Activated CD4-positive, alpha-beta T cell treated with anti-CD3 and anti-CD28 coated beads, Interleukin-2, Interleukin-4, amounts not matched to agents 100 ng/mL and 50 ng/mL, durations not matched to agents 16 hours and 8 hours (primary cell): ENCODE results near the gene UBAP1L.
A peak's percentile ranks its signal among the peaks of the same experiment; 100 is the strongest.
"Not testable (repeated sequence)": the region's sequence is repeated elsewhere in the genome, so short reads cannot be mapped to it uniquely, and the experiment has no call there.

Experiments
- DNase-seq: peaks from one replicate; pipeline ENCODE4 v3.0.0-alpha.2; 2020; ENCODE audit warnings: low spot score

Gene UBAP1L

DNA sequence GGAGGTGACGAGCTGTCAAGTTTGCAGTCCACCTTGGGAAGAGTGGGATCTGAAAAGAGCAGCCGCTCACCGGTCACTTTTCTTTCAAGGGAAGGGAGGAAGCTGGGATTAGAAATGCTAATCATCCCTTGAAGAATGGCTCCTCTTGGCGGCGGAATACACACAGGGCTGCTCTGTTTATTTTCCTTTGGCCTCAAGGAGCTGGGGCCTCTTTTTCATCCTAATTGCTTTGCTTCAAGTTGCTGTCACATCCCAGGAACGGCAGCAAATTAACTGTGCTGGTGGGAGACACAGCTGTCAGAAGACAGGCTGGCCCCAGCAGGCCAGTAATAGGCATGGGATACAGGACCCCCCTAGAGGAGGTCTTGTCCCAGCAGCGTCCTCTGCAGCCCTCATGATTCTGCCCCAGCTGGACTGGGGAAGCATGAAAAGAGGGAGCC lies 31.7 kb downstream of the UBAP1L start:
- no peak for DNase-seq

DNA sequence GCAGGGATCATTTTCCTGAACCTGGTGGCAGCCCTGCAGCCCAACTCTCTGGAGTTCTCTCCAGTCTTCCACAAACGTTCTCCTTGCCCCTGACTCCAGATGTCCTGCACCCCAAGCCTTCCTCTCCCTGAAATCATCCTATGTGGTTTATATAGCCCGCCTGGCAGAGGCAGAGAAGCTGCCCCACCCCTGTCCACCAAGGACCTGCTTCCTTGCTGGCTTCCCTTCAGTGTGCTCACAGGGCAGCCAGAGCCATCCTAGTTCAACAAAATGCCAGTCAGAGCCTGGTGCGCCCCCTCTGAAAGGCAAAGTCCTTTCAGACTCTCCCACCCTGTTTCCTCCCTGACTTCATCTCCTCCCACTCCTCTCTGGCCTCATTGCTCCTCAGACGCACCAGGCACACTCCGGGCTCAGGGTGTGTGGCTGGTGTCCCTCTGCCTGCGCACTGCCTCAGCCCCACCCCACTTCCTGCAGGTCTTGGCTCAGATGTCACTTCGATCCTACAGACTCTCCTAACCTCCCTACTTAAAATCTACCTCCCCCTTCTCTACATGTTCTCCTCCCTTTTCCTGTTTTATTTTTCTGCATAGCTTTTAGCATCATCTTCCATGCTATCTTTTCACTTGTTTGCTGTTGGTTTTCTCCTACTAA lies 32.6 kb downstream of the UBAP1L start:
- no peak for DNase-seq

DNA sequence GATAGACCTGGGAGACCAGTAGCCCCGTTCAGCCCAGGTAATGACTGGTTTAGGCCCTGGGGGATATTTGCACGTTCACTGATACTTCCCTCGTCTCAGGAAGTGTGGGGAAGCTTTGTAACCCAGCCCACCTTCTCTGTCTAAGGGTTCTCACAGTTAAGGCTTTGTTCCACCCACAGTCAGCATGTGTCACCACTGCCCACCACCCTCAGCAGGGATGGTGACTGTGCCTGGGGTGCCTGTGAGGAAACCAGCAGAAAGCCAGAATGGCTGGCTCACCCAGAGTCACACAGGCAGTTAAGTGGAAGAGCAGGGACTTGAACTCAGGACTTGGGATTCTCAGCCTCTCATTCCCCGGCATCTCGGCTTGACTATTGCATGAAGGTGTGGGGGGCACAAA lies 33.2 kb downstream of the UBAP1L start:
- no peak for DNase-seq

DNA sequence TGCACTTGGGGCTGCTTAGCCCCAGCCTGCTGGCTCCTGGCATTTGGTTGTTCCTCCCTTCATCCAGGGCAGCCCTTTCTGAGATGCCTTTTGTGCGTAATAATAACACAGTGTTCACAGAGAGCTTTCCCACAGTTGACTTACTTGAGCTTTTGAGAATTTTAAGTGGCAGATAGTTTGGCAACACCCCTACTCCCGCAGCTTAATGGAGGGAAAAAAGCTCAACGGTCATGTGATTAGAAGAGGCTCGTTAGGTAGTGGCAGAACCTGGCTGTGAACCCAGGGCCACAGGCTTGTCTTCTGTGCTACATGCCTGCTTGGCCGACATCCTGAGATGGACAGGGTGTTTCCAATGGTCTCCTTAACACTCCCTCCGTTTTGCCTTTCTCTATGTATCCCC lies 33.7 kb downstream of the UBAP1L start:
- no peak for DNase-seq

DNA sequence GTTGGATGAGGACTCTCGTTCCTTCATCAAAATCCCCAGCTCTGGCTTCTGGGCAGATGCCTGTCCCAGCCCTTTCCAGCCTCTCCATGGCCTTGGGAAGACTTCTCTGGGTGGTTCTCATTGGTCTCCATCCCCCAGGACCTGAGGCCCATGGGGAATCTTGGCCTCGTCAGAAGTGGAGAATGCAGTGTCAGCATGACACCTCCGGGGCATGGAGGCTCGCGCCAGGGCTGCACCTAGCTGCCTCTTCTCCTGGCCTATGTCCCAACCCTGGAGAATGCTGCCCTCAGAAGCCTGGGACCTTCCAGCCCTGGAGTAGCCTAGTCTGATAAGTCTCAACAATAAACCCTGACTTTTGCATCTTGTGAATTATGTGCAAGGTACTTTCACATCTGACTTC lies 35.4 kb downstream of the UBAP1L start:
- no peak for DNase-seq

DNA sequence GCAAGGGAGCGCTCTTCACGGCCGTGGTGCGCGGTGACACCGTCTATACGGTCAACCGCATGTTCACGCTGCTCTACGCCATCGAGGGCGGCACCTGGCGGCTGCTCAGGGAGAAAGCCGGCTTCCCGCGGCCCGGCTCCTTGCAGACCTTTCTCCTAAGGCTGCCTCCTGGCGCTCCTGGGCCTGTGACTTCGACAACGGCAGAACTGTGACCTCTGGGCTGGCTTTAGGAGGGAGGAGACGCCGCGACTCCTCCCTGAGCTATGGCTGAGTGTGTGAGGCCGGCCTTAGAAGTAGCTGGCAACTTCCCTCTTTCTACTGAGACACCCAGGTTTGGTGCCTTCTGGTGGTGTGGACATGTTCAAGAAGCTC lies 37.0 kb downstream of the UBAP1L start:
- DNase-seq: peak; percentile 42

DNA sequence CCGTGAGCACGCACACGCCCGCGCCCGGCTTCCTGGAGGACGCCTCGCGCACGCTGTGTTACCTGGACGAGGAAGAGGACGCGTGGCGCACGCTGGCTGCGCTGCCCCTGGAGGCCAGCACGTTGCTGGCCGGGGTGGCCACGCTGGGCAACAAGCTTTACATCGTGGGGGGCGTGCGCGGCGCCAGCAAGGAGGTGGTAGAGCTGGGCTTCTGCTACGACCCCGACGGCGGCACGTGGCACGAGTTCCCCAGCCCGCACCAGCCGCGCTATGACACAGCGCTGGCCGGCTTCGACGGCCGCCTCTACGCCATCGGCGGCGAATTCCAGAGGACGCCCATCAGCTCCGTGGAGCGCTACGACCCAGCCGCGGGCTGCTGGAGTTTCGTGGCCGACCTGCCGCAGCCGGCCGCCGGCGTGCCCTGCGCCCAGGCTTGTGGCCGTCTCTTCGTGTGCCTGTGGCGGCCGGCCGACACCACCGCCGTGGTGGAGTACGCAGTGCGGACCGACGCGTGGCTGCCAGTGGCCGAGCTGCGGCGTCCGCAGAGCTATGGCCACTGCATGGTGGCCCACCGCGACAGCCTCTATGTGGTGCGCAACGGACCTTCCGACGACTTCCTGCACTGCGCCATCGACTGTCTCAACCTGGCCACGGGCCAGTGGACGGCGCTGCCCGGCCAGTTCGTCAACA lies 37.6 kb downstream of the UBAP1L start:
- DNase-seq: no peak

DNA sequence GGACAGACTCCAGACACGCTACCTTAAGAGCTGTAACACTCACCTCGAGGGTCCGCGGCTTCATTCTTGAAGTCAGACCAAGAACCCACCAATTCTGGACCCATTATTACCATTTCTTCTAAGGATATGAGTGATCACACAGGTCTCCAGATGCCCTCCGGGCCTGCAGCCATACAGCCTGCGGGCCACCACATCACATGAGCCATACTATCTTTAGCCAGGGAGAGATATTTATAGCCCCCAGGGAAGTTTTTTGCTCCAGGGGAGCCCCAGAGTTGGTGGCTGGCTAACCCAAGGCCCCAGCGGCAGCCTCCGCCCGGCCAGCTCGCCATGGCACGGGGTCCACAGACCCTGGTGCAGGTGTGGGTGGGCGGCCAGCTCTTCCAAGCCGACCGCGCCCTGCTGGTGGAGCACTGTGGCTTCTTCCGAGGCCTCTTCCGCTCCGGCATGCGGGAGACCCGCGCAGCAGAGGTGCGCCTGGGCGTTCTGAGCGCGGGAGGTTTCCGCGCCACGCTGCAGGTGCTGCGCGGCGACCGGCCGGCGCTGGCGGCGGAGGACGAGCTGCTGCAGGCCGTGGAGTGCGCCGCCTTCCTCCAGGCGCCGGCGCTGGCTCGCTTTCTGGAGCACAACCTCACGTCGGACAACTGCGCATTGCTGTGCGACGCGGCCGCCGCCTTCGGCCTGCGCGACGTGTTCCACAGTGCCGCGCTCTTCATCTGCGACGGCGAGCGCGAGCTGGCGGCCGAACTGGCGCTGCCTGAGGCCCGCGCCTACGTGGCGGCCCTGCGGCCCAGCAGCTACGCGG lies 38.3 kb downstream of the UBAP1L start, which contains the start of gene KBTBD13:
Gene KBTBD13 (plus strand): TSS at position 261 of the 805 bp plus-strand sequence. CDS start 70 bp downstream, at position 331.
- DNase-seq: no peak

DNA sequence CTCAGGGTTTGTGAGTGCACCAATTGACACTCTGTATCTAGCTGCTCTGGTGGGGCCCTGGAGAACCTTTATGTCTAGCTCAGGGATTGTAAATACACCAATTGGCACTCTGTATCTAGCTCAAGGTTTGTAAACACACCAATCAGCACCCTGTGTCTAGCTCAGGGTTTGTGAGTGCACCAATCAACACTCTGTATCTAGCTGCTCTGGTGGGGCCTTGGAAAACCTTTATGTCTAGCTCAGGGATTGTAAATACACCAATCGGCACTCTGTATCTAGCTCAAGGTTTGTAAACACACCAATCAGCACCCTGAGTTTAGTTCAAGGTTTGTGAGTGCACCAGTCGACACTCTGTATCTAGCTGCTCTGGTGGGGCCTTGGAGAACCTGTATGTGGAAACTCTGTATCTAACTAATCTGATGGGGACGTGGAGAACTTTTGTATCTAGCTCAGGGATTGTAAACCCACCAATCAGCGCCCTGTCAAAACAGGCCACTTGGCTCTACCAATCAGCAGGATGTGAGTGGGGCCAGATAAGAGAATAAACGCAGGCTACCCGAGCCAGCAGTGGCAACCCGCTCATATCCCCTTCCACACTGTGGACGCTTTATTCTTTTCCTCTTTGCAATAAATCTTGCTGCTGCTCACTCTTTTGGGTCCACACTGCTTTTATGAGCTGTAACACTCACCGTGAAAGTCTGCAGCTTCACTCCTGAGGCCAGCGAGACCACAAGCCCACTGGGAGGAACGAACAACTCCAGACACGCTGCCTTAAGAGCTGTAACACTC lies 39.2 kb downstream of the UBAP1L start:
- DNase-seq: not testable (repeated sequence)

DNA sequence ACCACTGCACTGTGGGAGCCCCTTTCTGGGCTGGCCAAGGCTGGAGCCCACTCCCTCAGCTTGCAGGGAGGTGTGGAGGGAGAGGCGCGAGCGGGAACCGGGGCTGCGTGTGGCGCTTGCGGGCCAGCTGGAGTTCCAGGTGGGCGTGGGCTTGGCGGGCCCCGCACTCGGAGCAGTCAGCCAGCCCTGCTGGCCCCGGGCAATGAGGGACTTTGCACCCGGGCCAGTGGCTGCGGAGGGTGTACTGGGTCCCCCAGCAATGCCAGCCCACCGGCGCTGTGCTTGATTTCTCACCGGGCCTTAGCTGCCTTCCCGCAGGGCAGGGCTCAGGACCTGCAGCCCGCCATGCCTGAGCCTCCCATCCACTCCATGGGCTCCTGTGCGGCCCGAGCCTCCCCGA lies 40.1 kb downstream of the UBAP1L start:
- not testable (repeated sequence) for DNase-seq

DNA sequence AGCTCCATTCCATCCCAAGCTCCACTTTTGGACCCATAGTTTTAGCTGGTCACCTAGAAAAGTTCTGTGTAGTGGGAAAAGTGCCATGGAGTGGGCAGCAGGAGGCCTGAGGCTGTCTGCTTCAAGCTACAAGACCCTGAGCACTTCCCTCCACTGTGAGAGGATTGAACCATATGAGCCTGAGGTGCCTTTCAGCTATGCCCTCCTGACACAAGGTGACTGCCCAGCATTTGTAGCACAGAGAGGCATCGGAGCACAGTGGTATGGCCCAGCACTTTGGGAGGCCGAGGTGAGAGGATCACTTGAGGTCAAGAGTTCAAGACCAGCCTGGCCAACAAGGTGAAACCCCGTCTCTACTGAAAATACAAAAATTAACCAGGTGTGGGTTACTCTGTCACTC lies 42.4 kb downstream of the UBAP1L start:
- DNase-seq: no peak

DNA sequence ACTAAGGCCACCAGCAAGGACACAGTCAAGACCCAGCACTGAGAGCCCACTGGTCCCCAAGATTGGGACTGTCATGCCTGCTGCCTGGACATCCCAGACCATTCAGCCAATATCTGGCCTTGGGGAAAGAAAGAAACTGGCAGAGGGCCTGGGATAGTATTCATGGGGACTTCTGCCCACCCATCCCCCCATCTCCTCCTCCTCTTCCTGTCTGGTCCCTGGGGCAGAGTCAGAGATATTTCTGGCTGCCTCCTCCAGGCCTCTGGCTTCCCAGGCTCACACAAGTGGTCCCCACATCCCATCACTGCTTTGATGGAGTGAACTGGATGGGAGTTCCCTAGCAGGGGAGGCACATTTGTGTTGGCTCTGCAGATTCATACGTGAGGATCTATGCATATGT lies 43.0 kb downstream of the UBAP1L start:
- no peak for DNase-seq

DNA sequence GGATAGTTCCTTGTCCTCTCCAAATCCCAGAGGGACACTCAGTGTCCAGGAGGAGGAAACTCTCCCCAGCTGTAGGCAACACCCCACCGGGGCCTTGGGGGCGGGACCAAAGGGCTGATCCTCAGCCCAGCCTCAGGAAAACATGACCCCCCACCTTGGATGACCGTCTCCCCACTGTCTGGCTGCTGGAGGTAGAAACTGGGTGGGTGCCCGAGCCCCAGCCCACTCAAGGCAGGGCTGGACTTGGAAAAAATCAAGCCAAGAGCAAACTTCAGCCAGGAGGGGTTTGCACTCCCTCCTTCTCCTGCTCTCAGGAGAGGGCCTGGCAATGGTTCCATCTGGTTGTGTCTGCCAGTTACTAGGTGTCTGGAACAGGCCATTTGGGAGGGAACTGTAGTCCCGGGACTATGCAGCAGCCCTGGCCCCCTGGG lies 43.6 kb downstream of the UBAP1L start:
- no peak for DNase-seq

DNA sequence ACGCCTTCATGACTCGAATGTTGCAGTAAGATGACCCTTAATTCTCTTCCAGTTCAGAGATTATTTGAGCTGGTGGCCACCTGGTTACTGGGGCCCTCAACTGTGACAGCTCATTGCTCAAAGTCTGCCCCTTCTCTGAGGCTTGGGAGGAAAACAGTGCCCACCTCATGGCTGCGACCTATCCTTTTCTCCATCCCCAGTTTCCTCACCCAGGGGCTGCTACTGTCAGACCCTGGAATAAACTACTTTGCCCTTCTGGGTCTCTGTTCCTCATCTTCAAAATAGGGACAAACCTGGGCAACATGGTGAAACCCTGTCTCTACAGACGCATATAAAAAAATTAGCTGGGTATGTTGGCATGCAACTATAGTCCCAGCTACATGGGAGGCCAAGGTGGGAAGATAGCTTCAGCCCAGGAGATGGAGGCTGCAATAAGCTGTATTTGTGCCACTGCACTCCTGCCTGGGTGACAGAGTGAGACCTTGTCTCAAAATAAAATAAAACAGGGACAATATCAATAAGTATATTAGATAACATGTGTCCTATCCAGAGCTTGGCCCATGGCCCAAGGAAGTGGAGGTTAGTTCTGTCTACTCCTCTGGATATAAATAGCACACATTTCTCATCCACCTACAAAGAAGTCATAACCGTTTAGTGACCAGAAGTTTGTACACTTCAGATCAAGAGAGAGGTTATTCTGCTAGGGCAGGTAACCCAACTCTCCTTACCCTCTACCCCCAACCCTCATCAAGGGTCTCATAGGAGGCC lies 45.0 kb downstream of the UBAP1L start:
- no peak for DNase-seq

DNA sequence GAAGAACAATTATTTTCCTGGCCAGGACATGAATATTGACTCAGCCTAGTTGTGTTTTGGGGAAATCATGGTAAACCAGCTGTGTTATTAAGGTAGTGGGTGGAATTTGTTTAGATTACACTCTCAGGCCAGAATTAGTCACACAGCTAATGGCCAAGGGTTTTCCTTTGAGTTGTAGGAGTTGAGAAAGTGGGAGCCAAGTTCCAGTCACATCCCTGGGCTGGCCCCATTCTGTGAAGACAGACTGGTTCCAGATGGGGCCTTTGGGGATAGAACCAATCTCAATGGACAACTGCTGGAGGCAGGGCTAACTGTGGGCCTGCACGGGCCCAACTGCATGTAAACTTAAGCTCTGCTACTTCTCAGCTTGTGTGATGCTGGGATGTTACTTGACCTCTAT lies 45.8 kb downstream of the UBAP1L start:
- no peak for DNase-seq

DNA sequence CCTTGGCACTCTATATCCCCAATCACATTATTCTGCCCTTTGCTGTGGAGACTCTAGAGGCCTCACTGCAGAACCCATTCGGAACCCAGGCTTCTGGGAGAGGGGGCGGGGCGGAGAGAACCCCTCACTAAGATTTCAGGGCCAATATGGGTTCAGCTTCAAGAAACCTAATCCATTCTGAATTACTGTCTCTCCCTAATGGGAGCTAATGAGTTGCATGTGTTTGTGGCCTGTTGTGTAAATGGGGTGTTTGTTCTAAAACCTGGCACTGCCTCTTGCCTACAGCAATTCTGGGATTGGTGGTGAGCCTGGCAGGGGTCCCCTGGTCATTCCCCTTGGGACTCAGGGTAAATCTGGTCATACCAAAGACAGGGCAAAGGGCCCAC lies 46.6 kb downstream of the UBAP1L start:
- DNase-seq: no peak

DNA sequence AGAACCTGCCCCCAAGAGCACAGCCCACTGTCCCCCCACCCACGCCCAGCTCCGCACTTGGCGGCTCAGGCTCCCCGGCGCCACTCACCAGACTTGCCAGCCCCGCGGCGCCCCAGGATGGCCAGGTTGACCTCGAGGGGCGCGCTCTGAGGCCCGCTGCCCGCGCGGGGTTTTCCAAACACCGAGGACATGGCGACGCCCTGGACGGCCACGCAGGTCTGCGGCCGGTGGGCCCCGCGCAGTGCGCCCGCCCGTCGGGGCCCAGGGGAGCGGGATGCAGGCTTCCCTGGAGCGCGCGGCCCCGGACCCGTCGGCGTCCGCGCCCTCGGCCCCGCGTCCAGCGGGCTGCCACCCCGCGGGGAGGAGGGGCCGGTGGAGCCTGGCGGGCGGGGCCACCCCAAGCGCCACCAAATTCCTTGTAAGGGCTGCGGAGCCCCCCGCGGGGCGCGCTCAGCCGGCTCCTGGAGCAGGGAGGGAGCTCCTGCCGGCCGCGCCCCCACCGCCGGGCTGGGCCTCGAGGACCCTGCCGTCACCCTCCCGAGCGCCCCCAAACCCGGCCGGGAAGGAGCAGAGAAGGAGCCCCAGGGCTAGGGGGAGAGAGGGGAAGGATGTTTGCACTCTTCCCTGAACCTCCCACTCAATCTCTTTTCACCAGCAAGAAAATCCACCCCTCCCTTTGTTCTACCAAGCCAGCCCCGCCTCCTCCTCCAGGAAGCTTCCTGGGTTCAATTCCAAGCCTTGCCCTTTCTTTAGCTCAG lies 47.2 kb downstream of the UBAP1L start, which contains the start of gene RASL12:
Gene RASL12 (minus strand): TSS at position 347 of the 758 bp plus-strand sequence. CDS start 156 bp downstream, at position 191.
- DNase-seq: no peak

DNA sequence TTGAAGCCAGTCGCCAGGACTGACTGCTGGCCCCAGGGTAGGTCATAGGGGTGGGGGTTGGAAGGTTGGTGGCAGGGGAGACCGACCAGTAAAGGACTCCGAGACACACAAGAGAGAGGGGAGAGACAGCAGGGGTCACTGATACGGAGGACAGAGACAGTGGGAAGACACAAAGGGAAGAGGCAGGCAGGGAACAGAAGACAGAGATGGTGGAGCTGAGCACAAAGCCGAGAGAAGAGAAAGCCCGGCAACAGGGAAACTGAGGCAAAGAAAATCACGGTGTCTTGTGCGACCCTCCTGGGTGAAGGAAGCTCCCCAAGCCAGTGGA lies 47.7 kb downstream of the UBAP1L start:
- DNase-seq: no peak

DNA sequence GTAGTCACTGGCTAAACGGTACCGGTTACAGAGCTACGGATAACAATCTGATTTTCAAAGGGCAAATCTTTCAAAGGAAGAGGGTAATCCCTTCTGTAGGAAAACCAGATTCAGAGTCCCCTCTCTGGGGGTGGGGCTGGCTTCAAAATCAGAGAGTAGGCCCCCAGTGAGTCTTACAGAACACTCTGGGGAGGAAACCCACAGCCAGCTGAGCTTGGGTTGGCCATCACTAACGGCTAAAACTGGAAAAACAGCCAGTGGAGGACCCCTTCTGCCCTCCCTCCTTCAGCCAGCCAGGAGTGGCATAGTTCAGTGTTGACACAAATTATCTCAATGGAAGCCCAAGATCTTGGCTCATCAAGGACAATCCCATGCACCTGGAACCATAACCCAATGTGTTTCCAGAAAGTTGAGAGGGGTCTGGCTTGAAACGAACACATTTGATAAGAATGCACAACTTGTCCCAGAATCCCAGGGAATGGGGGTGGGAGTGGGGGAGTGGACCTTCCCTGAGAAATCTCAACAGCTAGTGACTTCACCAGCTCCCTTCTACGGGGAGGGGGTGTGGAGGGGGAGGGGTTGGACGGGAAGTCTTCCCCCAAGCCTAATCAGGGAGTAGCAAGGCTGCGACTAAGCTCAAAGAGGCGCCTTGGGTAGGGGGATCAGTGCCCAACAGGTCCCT lies 48.2 kb downstream of the UBAP1L start:
- no peak for DNase-seq

DNA sequence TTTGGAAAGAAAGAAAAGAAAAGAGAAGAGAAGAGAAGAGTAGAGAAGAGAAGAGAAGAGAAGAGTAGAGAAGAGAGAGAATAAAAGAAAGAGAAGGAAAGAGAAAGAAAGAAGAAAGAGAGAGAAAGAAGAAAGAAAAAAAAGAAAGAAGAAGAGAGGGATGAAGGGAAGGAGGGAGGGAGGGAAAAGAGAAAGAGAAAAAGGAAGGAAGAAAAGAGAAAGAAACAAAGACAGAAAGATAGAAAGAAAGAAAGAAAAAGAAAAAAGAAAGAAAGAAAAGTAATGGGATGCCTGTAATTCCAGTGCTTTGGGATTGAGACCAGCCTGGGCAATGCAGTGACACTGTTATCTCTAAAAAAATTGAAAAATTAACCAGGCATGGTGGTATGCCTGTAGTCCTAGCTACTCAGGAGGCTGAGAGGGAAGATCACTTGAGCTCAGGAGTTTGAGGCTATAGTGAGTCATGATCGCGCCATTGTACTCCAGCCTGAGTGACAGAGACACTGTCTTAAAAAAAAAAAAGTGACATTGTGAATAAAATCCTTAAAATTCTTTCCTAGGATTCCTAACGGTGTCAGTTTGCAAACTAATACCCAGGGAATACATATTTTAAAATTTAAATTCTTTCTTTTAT lies 48.9 kb downstream of the UBAP1L start:
- DNase-seq: no peak
